Measurements from ENCODE around the gene C3orf49.

DNA sequence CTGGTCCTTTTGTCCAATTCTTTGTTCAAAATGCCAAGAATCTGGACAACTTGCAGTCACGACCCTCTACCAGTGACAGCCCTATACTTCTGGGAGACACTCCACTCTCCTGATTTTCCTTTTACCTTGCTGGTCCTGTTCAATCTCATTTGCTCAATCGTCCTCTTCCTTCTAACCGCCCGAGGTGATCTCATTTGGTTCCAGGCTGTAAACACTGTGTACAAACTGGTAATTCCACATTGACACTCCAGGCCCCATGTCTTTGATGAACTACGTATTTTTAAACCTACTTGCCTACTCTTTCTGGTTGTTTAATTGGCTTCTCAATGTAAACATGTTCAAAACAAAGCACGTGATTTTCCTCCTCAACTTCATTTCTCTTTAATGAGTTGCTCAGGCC lies 23.7 kb upstream of the C3orf49 start:
- TF ChIP-seq CTCF (IDR thresholded peaks at IDR 0.05; ENCODE audit: insufficient read depth, low read length) (no peak), POLR2AphosphoS5 (IDR thresholded peaks at IDR 0.05; ENCODE audit: low read depth) (no peak)

Measured in HL-60 (cell line).